Measurements from ENCODE around the gene WDR89. TPM values are rescaled to one million over a fixed set of nuclear protein-coding genes. Genes with fewer than 3 reads are reported as not detected.

The WDR89 gene
- total RNA-seq, 1 donor, result 10.5 TPM

DNA sequence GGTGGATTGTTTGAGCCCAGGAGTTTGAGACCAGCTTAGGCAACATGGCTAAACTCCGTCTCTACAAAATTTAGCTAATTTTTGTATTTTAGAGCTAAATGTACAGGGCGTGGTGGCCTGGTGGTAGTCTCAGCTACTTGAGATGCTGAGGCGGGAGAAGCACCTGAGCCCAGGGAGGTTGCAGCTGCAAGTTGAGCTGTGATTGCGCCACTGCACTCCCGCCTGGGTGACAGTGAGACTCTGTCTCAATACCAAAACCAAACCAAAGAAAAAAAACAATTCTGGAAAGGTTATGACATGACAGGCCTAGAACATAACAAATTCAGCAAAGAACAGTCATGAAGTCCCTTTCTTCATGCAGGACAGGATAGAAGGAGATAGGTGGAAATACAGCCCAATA, 25.7 kb downstream of the WDR89 start:
- Histone ChIP-seq H3K27me3 (ENCODE audit: insufficient read depth, low read length) (no peaks in the 10 kb centered on the region), H3K4me2 (ENCODE audit: insufficient read depth, low read length) (no peak overlapping the region), H2AFZ (ENCODE audit: low read length) (no peak overlapping the region), H3K4me1 (ENCODE audit: insufficient read depth, low read length) (peaks cover 14% of the 10 kb centered on the region), H4K20me1 (ENCODE audit: insufficient read depth, low read length) (no peaks in the 10 kb centered on the region), H3K4me3 (ENCODE audit: insufficient read depth, low read length) (no peak overlapping the region), H3K36me3 (ENCODE audit: insufficient read depth, low read length) (no peaks in the 10 kb centered on the region), H3K27ac (ENCODE audit: low read depth, low read length) (no peak overlapping the region), H3K79me2 (ENCODE audit: insufficient read depth, low read length) (peaks cover 32% of the 10 kb centered on the region), H3K9me3 (ENCODE audit: low read depth, low read length) (no peaks in the 10 kb centered on the region)
- TF ChIP-seq, protein P1, sequence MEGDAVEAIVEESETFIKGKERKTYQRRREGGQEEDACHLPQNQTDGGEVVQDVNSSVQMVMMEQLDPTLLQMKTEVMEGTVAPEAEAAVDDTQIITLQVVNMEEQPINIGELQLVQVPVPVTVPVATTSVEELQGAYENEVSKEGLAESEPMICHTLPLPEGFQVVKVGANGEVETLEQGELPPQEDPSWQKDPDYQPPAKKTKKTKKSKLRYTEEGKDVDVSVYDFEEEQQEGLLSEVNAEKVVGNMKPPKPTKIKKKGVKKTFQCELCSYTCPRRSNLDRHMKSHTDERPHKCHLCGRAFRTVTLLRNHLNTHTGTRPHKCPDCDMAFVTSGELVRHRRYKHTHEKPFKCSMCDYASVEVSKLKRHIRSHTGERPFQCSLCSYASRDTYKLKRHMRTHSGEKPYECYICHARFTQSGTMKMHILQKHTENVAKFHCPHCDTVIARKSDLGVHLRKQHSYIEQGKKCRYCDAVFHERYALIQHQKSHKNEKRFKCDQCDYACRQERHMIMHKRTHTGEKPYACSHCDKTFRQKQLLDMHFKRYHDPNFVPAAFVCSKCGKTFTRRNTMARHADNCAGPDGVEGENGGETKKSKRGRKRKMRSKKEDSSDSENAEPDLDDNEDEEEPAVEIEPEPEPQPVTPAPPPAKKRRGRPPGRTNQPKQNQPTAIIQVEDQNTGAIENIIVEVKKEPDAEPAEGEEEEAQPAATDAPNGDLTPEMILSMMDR (IDR thresholded peaks at IDR 0.05; ENCODE audit: extremely low read depth, low read depth, low read length), result no peak
- DNase-seq (ENCODE audit: insufficient read length, low spot score, missing footprints), result no peak

DNA sequence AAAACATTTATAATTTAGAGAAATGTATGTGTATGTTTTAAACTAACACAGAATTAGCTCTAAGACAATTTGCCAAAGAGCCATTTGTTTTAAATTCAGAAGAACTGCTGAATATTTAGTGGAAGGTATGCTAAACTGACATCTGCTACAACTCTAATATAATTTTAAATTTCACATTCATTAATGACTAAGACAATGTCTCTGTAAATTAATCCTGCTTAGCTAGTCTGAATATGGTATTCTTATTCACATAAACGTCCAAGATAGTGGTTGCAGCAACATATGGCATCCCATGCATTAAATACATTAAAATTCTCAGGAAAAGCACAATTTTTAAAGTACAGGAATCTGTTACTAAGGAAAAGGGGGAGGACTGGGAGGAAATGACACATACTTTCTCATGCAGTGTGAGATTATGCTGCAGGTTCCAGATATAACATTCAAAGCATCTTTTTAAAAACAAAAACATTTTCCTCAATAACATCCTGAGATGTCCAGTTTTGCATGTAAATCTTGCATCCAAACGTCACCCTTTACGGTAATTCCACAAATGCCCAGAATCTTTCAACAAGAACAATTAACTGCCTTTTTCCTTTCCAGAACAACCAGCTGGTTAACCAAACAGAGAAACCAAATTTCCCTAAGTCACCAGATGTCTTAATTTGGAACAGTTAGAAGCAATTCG, 26.9 kb downstream of the WDR89 start:
- TF ChIP-seq, protein P1 (IDR thresholded peaks at IDR 0.05; ENCODE audit: extremely low read depth, low read depth, low read length), result no peak
- Histone ChIP-seq H3K79me2 (ENCODE audit: insufficient read depth, low read length) (peaks cover 32% of the 10 kb centered on the region), H3K27me3 (ENCODE audit: insufficient read depth, low read length) (no peaks in the 10 kb centered on the region), H3K36me3 (ENCODE audit: insufficient read depth, low read length) (no peaks in the 10 kb centered on the region), H3K4me1 (ENCODE audit: insufficient read depth, low read length) (peaks cover 14% of the 10 kb centered on the region), H4K20me1 (ENCODE audit: insufficient read depth, low read length) (no peaks in the 10 kb centered on the region), H3K4me3 (ENCODE audit: insufficient read depth, low read length) (no peak overlapping the region), H3K27ac (ENCODE audit: low read depth, low read length) (peak overlapping the region; percentile 18), H3K4me2 (ENCODE audit: insufficient read depth, low read length) (peak overlapping the region; percentile 26), H3K9me3 (ENCODE audit: low read depth, low read length) (no peaks in the 10 kb centered on the region), H2AFZ (ENCODE audit: low read length) (no peak overlapping the region)
- no peak for DNase-seq (ENCODE audit: insufficient read length, low spot score, missing footprints)

- H2AFZ ChIP-seq (ENCODE audit: low read length), result no peak overlapping the region
- no peak overlapping the region for H3K4me3 ChIP-seq (ENCODE audit: insufficient read depth, low read length)
- DNase-seq (ENCODE audit: insufficient read length, low spot score, missing footprints), result no peak
- H3K4me2 ChIP-seq (ENCODE audit: insufficient read depth, low read length), result no peak overlapping the region
- TF ChIP-seq, protein P1 (IDR thresholded peaks at IDR 0.05; ENCODE audit: extremely low read depth, low read depth, low read length), result no peak
- H3K4me1 ChIP-seq (ENCODE audit: insufficient read depth, low read length), result peaks cover 14% of the 10 kb centered on the region
- H3K36me3 ChIP-seq (ENCODE audit: insufficient read depth, low read length), result no peaks in the 10 kb centered on the region
- H3K27ac ChIP-seq (ENCODE audit: low read depth, low read length), result no peak overlapping the region
- H3K9me3 ChIP-seq (ENCODE audit: low read depth, low read length), result no peaks in the 10 kb centered on the region
- H3K79me2 ChIP-seq (ENCODE audit: insufficient read depth, low read length), result peaks cover 18% of the 10 kb centered on the region
- no peaks in the 10 kb centered on the region for H3K27me3 ChIP-seq (ENCODE audit: insufficient read depth, low read length)
- no peaks in the 10 kb centered on the region for H4K20me1 ChIP-seq (ENCODE audit: insufficient read depth, low read length)
Observed at GRCh38 chr14:63611078-63611477, 30.6 kb downstream of the WDR89 start.

DNA sequence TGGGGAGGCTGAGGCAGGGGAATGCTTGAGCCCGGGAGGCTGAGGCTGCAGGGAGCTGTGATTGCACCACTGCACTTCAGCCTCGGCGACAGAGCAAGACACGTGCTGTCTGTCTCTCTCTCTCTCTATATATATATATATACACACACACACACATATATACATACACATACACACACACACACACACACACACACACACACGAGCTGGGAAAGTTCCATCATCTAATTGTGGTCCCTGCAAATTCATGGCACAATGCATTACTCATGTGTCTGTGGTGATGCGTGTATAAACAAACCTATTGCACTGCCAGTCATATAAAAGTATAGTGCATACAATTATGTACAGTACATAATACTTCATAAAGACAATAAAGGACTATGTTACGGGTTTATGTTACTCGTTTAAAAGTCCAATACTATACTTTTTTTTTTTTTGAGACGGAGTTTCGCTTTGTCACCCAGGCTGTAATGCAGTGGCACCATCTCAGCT, 36.6 kb downstream of the WDR89 start:
- DNase-seq (ENCODE audit: insufficient read length, low spot score, missing footprints), result no peak

More for the DNA sequence above, 36.6 kb downstream of the WDR89 start:
- TF ChIP-seq, protein P1 (IDR thresholded peaks at IDR 0.05; ENCODE audit: extremely low read depth, low read depth, low read length), result no peak
- Histone ChIP-seq H3K4me2 (ENCODE audit: insufficient read depth, low read length) (no peak overlapping the region), H3K27ac (ENCODE audit: low read depth, low read length) (no peak overlapping the region), H2AFZ (ENCODE audit: low read length) (no peak overlapping the region), H3K27me3 (ENCODE audit: insufficient read depth, low read length) (no peaks in the 10 kb centered on the region), H3K9me3 (ENCODE audit: low read depth, low read length) (no peaks in the 10 kb centered on the region), H3K36me3 (ENCODE audit: insufficient read depth, low read length) (no peaks in the 10 kb centered on the region), H3K79me2 (ENCODE audit: insufficient read depth, low read length) (peaks cover 4% of the 10 kb centered on the region), H3K4me1 (ENCODE audit: insufficient read depth, low read length) (no peaks in the 10 kb centered on the region), H4K20me1 (ENCODE audit: insufficient read depth, low read length) (no peaks in the 10 kb centered on the region), H3K4me3 (ENCODE audit: insufficient read depth, low read length) (no peak overlapping the region)
